GM10266 (cell line): ENCODE data around the gene CAST.
"Not testable (repeated sequence)": the region's sequence is repeated elsewhere in the genome, so short reads cannot be mapped to it uniquely, and the experiment has no call there.

Source experiments
- DNase-seq: peaks from one replicate; pipeline ENCODE4 v3.0.0; 2012; ENCODE audit errors: extremely low spot score
- TF ChIP-seq, protein P1 (sequence below): IDR thresholded peaks from 2 replicates; pipeline ENCODE4 v1.5.1; 2012; ENCODE audit warnings: mild to moderate bottlenecking, low read depth; ENCODE audit not compliant: control insufficient read depth, insufficient read depth; ENCODE audit errors: missing control alignments

CAST gene

DNA sequence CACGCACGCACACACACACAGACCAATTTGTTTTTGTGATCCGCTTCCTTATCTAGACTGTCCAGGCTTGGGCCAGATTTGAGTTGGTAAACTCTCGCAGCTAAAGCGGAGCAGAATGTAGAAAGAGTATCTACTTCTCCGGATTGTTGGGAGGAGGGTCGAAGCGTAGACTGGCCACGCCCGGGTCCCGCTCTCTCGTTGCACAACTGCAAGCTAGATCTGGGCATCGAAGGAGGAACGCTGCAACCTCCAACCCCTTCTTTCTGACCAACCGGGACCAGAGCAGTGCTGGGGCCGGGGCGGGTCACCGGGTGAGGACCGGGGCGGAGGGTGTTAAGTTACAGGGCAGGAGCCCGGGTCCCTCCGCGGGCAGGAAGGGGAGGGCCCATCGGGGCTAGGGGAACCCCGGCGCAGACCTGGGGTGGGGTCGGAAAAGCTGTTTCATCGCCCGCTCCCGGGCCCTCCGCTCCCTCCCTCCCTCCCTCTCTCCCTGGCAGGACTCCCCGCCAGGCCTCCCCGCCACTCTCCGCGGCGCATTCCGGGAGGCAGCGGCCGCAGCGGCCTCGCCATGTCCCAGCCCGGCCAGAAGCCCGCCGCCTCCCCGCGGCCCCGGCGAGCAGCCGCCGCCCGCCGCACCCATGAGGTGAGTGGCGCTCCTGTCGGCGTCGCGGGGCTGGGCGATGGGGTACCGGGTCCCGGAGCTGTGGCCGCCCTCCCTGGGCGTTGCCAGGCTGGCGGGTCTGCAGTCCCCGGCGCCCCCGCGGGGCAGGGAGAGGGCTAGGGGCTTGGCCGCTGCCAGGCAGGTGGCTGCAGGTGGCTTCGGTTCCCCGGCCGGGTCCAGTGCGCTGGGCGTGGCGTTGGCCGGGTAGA lies at the start of gene CAST:
Gene CAST (plus strand): TSS at position 522 of the 870 bp plus-strand sequence. CDS start 47 bp downstream, at position 569.
- TF ChIP-seq, protein P1, sequence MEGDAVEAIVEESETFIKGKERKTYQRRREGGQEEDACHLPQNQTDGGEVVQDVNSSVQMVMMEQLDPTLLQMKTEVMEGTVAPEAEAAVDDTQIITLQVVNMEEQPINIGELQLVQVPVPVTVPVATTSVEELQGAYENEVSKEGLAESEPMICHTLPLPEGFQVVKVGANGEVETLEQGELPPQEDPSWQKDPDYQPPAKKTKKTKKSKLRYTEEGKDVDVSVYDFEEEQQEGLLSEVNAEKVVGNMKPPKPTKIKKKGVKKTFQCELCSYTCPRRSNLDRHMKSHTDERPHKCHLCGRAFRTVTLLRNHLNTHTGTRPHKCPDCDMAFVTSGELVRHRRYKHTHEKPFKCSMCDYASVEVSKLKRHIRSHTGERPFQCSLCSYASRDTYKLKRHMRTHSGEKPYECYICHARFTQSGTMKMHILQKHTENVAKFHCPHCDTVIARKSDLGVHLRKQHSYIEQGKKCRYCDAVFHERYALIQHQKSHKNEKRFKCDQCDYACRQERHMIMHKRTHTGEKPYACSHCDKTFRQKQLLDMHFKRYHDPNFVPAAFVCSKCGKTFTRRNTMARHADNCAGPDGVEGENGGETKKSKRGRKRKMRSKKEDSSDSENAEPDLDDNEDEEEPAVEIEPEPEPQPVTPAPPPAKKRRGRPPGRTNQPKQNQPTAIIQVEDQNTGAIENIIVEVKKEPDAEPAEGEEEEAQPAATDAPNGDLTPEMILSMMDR, result no peak
- DNase-seq, result peak; percentile 94

- TF ChIP-seq, protein P1, result peak; percentile 55
- peak; percentile 67 for DNase-seq
These were observed 48.0 kb upstream of the CAST start for GRCh38 chr5:96614110-96614691.

GRCh38 chr5:96615223-96615622 lies 47.0 kb upstream of the CAST start:
- TF ChIP-seq, protein P1, result no peak
- no peak for DNase-seq

DNA sequence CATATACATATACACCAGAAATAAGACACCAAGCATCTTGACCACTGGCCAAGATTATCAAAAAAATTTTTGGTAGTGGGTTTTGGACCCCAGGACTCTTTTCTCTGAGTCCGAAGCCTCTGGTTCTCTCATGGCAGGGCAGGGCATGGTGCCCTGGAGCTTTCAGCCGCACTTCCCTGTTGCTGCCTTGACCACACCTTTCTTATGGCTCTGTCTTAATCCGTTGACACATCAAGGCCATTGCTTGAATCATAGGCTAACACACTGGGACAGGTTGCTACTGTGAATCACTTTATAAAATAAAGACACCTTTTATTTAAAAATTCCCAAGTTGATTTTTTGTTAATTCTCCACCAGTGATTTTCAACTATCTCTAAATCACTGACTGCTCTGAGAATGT lies 45.4 kb upstream of the CAST start:
- DNase-seq, result no peak
- TF ChIP-seq, protein P1, result no peak

- DNase-seq, result not testable (repeated sequence)
These were observed 43.7 kb upstream of the CAST start for GRCh38 chr5:96618311-96619016.

DNA sequence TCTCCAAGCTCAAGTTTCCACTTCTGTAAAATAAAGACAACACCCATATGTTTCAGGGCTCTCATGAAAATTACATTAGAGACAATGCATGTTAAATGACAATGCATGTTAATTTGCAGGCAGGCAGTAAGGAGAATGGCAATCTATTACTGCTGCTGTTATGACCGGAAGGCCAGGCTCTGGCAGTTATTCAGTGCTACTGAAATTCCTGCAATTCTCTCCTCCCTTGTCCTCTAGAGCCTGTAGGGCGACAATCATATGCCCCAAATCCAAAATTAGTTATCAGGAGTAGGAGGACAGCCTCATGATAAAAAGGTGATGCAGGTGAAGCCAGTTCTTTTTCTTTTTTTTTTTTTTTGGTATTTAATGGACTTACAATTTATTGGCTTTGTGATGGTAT lies 42.2 kb upstream of the CAST start:
- no peak for DNase-seq
- TF ChIP-seq, protein P1, result no peak

DNA sequence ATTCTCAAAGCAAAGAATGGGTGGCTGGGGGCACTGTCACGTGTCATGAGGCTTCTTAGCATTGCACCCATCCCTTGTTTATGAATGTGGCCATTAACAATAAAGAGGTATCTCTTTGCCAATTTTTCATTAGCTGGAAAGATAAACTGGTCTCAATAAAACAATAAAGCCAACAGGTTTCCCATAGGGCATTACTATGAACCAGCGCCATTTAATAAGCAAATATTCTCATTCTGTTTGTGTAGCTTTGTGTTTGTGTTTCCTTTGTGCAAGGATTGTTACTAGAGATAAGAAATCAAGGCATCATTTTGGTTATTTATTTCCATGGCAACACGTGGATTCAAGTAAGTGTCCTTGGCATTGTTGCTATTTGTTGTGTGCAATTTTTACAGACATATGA lies 37.6 kb upstream of the CAST start:
- TF ChIP-seq, protein P1, result no peak
- no peak for DNase-seq
